MG63 (cell line): ENCODE results near the gene CYB561D1. TPM values are rescaled to one million over a fixed set of nuclear protein-coding genes. Genes with fewer than 3 reads are reported as not detected.
A peak's percentile ranks its signal among the peaks of the same experiment; 100 is the strongest.
"Not testable (repeated sequence)": the region's sequence is repeated elsewhere in the genome, so short reads cannot be mapped to it uniquely, and the experiment has no call there.

Experiments
- DNase-seq: peaks from one replicate; pipeline ENCODE4 v3.0.0-alpha.2; 2020
- H3K27me3 ChIP-seq: fragments of 250-450 bp; sonication (Bioruptor Pico); 2 replicates; pipeline ENCODE4 v1.5.1; 2020; ENCODE audit warnings: mild to moderate bottlenecking, moderate library complexity
- H3K36me3 ChIP-seq: fragments of 250-450 bp; sonication (Bioruptor Pico); 2 replicates; pipeline ENCODE4 v1.5.1; 2020; ENCODE audit warnings: mild to moderate bottlenecking, moderate library complexity
- H3K4me3 ChIP-seq: fragments of 250-450 bp; sonication (Bioruptor Pico); 2 replicates; pipeline ENCODE4 v1.5.1; 2020; ENCODE audit warnings: mild to moderate bottlenecking, moderate library complexity
- H3K9me3 ChIP-seq: fragments of 250-450 bp; sonication (Bioruptor Pico); 2 replicates; pipeline ENCODE4 v1.5.1; 2020; ENCODE audit warnings: mild to moderate bottlenecking, moderate library complexity
- total RNA-seq: library from RNA; depleted of rRNA; stranded (reverse); fragments of >200 nt; shearing (Covaris generic); gene quantifications from 2 replicates; pipeline ENCODE4 v1.2.3, GENCODE V29; 2014; ENCODE audit warnings: low replicate concordance; rRNA removed

The CYB561D1 gene
- 2.2 and 6.7 TPM in 2 replicates for total RNA-seq

DNA sequence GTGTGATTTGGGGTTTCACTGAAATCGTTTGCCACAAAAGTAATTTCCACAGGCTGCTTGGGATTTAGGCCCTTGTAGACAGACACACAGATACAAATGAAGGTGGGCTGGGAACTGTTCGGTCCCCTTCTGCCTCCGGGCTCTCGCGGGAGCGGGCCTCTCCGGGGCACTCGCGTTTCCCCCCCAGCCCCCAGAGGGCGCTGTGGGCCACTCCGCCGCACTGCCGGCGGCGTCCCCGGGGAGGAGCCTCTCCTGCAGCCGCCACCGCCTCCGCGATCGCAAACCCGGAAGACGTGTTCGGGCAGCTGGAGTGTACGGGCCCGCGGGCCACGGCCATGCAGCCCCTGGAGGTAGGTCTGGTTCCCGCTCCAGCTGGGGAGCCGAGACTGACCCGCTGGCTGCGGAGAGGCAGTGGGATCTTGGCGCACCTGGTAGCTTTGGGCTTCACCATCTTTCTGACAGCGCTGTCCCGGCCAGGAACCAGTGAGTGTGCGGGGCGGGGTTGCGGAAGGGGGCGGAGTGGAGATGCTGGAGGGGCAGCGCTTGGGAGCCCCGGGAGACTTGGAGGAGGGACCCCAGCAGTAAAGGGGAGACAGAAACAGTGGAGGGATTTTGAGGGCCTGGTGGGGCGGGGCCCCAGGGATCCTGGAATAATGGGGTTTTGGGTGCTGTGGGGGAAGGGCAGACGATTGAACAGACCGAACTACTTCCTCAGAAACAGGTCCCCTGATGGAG, at the start of gene CYB561D1:
CYB561D1 (plus strand) TSS at position 290 of the 735 bp plus-strand sequence; CDS start at position 336, 46 bp downstream.
- Histone ChIP-seq H3K36me3 (peaks cover 64% of the 10 kb centered on the region), H3K27me3 (no peaks in the 10 kb centered on the region), H3K9me3 (no peaks in the 10 kb centered on the region), H3K4me3 (peak within 1 kb of the TSS; percentile 92)
- peak; percentile 95 for DNase-seq

- H3K9me3 ChIP-seq = peaks cover 6% of the 10 kb centered on the region; the same call in 1 of the 2 replicates
- no peak for DNase-seq
Observed at GRCh38 chr1:109444346-109444745, 49.5 kb upstream of the CYB561D1 start.

GRCh38 chr1:109445949-109446695, 47.8 kb upstream of the CYB561D1 start:
- not testable (repeated sequence) for H3K4me3 ChIP-seq, DNase-seq

More at GRCh38 chr1:109444346-109444745, 49.5 kb upstream of the CYB561D1 start:
- H3K4me3 ChIP-seq = no peak overlapping the region
- H3K36me3 ChIP-seq = no peaks in the 10 kb centered on the region
- H3K27me3 ChIP-seq = peaks cover 66% of the 10 kb centered on the region

GRCh38 chr1:109447524-109447923, 46.4 kb upstream of the CYB561D1 start:
- no peak for DNase-seq
- Histone ChIP-seq H3K4me3 (no peak overlapping the region), H3K27me3 (peaks cover 75% of the 10 kb centered on the region), H3K36me3 (no peaks in the 10 kb centered on the region), H3K9me3 (peaks cover 6% of the 10 kb centered on the region; the same call in 1 of the 2 replicates)

More at GRCh38 chr1:109445949-109446695, 47.8 kb upstream of the CYB561D1 start:
- H3K36me3 ChIP-seq, H3K9me3 ChIP-seq: not testable (repeated sequence)
- peaks cover 79% of the 10 kb centered on the region for H3K27me3 ChIP-seq

DNA sequence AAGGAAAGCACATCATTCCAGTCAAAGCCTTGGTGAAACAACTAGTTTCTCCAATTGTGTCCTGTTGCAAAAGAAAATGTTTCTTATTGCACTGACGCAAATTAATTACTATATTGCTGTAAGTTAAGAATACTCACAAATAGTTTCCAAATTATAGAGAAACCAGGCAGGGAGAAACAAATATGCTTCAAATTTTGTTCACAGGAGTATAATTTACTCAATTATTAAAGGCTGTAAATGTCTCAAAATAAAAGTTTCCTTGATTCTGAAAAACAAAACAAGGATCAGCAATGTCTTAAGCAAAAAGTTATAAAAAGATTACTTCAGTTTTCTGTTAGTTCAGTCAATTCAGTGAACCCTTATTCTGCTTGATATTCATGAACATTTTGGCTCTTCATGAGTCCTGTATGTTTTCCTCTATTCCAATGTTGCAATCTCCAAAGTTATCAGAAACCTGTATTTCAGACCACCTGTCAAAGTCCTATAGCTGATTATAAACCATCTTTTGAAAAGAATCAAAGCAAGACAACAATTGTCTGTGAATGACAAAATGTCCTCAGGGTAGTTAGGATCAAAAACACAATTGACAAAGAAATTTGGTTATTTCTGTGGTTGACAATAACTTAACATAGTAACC, 39.3 kb upstream of the CYB561D1 start:
- no peak for DNase-seq
- no peak overlapping the region for H3K4me3 ChIP-seq
- peaks cover 54% of the 10 kb centered on the region for H3K27me3 ChIP-seq
- peaks cover 20% of the 10 kb centered on the region for H3K9me3 ChIP-seq
- no peaks in the 10 kb centered on the region for H3K36me3 ChIP-seq

DNA sequence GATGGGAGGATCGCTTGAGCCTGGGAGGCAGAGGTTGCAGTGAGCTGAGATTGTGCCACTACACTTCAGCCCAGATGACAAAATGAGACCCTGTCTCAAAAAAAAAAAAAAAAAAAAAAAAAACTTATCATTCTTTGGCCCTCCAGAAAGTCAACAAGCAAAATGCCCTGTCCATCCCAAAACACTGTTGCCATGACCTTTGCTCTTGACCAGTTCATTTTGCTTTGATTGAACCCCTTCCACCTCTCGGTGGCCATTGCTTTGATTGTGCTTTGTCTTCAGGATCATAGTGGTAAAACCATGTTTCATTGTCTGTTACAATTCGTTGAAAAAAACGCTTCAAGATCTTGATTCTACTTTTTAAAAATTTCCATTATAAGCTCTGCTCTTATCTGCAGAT, 36.1 kb upstream of the CYB561D1 start:
- Histone ChIP-seq H3K9me3 (peaks cover 27% of the 10 kb centered on the region), H3K36me3 (no peaks in the 10 kb centered on the region), H3K27me3 (peaks cover 64% of the 10 kb centered on the region), H3K4me3 (no peak overlapping the region)
- DNase-seq = no peak

DNA sequence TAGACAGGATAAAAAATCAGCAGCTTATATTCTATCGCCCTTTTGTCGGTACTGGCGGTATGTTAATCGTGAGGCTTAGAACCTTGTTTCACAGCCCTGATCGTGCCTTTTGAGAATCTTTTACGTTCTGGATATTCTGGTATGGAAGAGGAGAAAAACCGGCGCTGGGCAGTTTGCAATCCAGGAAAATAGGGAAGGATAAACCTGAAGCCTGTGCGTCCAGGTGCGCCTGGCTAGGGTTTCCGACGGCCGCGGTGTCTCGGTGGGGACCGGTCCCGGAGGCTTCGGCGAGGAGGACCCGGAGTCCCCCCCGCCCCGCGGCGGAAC, 27.8 kb upstream of the CYB561D1 start:
- no peak for DNase-seq
- Histone ChIP-seq H3K36me3 (no peaks in the 10 kb centered on the region), H3K4me3 (peak overlapping the region; percentile 44), H3K9me3 (peaks cover 6% of the 10 kb centered on the region), H3K27me3 (peaks cover 99% of the 10 kb centered on the region)

DNA sequence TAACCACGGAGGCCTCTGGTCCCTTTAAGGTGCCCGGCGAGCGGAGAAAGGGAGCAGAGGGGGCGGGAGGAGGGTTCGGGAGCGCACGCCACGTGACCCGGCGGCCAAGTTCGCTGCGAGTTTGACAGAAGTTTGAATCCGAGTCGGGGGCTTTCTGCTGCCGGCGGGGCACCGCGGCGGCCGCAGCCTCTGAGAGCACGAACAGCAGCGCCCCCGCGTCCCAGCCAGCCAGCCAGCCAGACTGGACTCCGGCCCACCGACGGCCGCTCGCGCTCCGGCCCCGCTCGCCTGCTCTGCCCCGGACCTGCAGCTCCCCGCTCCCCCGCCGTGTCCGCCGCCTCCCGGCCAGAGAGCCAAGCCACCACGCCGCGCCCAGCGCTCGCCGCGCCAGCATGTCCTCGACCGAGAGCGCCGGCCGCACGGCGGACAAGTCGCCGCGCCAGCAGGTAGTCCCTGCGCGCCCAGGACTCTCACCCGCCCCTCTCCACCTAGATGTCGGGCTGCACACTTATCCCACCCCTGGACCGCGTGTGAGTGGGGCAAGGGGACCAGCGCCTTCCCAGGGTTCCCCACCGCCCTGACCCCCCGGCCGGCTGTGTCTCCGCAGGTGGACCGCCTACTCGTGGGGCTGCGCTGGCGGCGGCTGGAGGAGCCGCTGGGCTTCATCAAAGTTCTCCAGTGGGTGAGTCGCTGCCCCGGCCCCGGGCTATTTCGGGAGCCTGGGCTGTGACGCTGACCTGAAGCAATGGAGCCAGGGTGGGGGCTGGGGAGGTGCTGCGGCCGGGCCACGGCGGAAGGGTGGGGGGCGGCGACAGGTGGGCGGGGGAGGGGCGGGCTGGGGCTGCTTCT, 27.2 kb upstream of the CYB561D1 start, which contains the start of gene SYPL2:
SYPL2 (plus strand) TSS at position 95 of the 849 bp plus-strand sequence; CDS start at position 393, 298 bp downstream.
- Histone ChIP-seq H3K36me3 (no peaks in the 10 kb centered on the region), H3K27me3 (peaks cover 99% of the 10 kb centered on the region), H3K9me3 (peaks cover under 1% of the 10 kb centered on the region; the same call in 1 of the 2 replicates), H3K4me3 (peak within 1 kb of the TSS; percentile 44)
- peak; percentile 62 for DNase-seq

- no peak overlapping the region for H3K4me3 ChIP-seq
- no peaks in the 10 kb centered on the region for H3K36me3 ChIP-seq
- H3K9me3 ChIP-seq = no peaks in the 10 kb centered on the region
- DNase-seq = no peak
- H3K27me3 ChIP-seq = peaks cover 99% of the 10 kb centered on the region
Observed at GRCh38 chr1:109467301-109467777, 26.6 kb upstream of the CYB561D1 start.

GRCh38 chr1:109468061-109468460, 25.8 kb upstream of the CYB561D1 start:
- H3K36me3 ChIP-seq = no peaks in the 10 kb centered on the region
- H3K9me3 ChIP-seq = no peaks in the 10 kb centered on the region
- H3K4me3 ChIP-seq = no peak overlapping the region
- H3K27me3 ChIP-seq = peaks cover 97% of the 10 kb centered on the region
- no peak for DNase-seq

- no peak for DNase-seq
Observed at GRCh38 chr1:109468903-109469302, 25.0 kb upstream of the CYB561D1 start.

GRCh38 chr1:109470245-109470644, 23.6 kb upstream of the CYB561D1 start:
- Histone ChIP-seq H3K27me3 (peaks cover 96% of the 10 kb centered on the region), H3K36me3 (no peaks in the 10 kb centered on the region), H3K9me3 (no peaks in the 10 kb centered on the region), H3K4me3 (no peak overlapping the region)
- DNase-seq = no peak

More at GRCh38 chr1:109468903-109469302, 25.0 kb upstream of the CYB561D1 start:
- Histone ChIP-seq H3K36me3 (no peaks in the 10 kb centered on the region), H3K9me3 (no peaks in the 10 kb centered on the region), H3K4me3 (no peak overlapping the region), H3K27me3 (peaks cover 97% of the 10 kb centered on the region)

DNA sequence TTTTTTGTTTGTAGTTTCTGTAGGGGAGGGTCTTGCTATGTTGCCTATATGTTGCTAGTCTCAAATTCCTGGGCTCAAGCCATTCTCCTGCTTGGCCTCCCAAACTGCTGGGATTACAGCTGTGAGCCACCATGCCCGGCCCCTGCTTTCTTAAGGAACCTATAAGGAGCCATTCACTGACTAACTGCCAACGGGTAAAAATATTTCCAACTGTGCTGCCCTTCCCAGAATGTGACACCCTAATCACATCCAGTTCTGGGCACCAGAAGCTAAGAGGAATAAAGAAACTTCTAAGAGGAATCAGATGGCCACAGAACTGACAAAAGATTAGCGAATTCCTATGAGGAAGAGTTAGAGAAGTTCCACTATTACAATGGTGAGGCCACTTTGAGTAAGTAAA, 21.1 kb upstream of the CYB561D1 start:
- Histone ChIP-seq H3K4me3 (no peak overlapping the region), H3K9me3 (no peaks in the 10 kb centered on the region), H3K27me3 (peaks cover 95% of the 10 kb centered on the region), H3K36me3 (no peaks in the 10 kb centered on the region)
- DNase-seq = no peak

DNA sequence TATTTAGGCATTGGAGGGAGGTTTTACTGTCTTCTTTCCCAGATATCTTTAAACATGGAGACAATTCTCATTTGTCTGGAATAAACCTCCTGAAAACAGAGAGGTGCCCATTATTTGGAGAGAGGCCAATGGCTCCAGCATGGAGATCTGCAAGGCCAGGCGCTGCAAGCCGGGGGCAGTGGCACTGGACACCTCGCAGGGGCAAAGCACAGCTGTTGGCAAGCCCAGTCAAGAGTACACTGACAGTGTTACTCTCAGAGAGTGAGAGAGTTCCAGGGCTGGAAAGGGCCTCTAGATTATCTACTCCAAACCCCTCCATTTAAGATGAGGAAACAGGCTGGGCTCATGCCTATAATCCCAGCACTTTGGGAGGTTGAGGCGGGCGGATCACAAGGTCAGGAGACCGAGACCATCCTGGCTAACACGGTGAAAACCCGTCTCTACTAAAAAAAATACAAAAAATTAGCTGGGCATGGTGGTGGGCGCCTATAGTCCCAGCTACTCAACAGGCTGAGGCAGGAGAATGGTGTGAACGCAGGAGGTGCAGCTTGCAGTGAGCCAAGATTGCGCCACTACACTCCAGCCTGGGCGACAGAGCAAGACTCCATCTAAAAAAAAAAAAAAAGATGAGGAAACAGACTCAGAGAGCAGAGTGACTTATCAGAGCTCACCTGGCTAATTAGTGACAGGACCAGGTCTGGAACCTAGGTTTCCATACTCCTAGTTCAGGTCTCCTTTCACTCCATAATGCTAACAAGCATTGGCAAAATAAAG, 20.4 kb upstream of the CYB561D1 start:
- not testable (repeated sequence) for H3K4me3 ChIP-seq, DNase-seq, H3K36me3 ChIP-seq, H3K9me3 ChIP-seq
- peaks cover 88% of the 10 kb centered on the region for H3K27me3 ChIP-seq

DNA sequence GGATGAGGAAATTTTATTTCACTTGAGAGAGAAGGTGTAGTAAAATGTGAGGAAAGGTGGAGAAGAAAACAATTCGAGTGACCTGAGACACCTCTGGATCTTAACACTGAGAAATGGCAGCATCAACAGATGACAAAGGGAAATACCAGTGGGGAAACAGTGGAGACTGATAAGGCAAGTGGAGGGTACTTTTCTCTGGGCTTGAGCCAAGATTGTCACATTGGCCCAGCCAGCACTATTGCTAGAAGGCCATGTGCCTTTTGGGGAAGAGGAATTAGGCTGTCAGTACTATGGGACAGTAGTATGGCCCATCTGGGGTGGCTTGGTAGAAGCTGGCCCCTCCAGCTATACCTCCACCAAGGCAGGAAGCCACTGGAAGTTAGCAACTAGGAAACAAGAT, 19.2 kb upstream of the CYB561D1 start:
- no peaks in the 10 kb centered on the region for H3K9me3 ChIP-seq
- H3K4me3 ChIP-seq = no peak overlapping the region
- no peak for DNase-seq
- peaks cover 86% of the 10 kb centered on the region for H3K27me3 ChIP-seq
- no peaks in the 10 kb centered on the region for H3K36me3 ChIP-seq
